ENCODE data around the gene KIAA0930.

- TF ChIP-seq CTCF (conservative IDR thresholded peaks at IDR 0.05; ENCODE audit: low read depth, low read length) (no peak), POLR2A (IDR thresholded peaks at IDR 0.05; ENCODE audit: low read depth, low read length) (no peak)
Observed at GRCh38 chr22:45235101-45235777, 5.5 kb downstream of the KIAA0930 start.
